HEK293 (cell line): Measurements from ENCODE around the gene BSDC1.

Experiments used
- CTCF ChIA-PET: fragments of 350-600 bp; formaldehyde crosslinking; extraction: SDS; loops from one replicate; lab custom pipeline; 2021; ENCODE audit warnings: antibody characterized with exemption; lab: Yijun Ruan, JAX
- POLR2A ChIA-PET: fragments of 300-600 bp; formaldehyde crosslinking; extraction: SDS; loops from one replicate; lab custom pipeline; 2020; ENCODE audit warnings: antibody characterized with exemption, inconsistent platforms; lab: Yijun Ruan, JAX
- H3K27ac ChIP-seq: fragments of 200-500 bp; sonication (Bioruptor generic); 2 replicates; pipeline ENCODE4 v1.5.1; 2014; ENCODE audit warnings: low read depth, low read length, control low read depth, inconsistent platforms; ENCODE audit errors: extremely low read depth
- H3K36me3 ChIP-seq, 2 experiments: fragments of 200-500 bp in 1 of 2; sonication (Bioruptor generic) in 1 of 2; 1 replicate in 1 of 2; 2 replicates in 1 of 2; pipeline ENCODE4 v1.5.1; 2014 to 2017; ENCODE audit warnings: inconsistent platforms in 2 of 2, low read length in 2 of 2; ENCODE audit not compliant: control insufficient read depth in 2 of 2, insufficient read depth in 1 of 2
- H3K4me1 ChIP-seq: fragments of 200-500 bp; sonication (Bioruptor generic); 2 replicates; pipeline ENCODE4 v1.5.1; 2014; ENCODE audit warnings: mild to moderate bottlenecking, low read length, inconsistent platforms; ENCODE audit not compliant: control insufficient read depth, insufficient read depth
- H3K4me3 ChIP-seq: 2 replicates; pipeline ENCODE4 v1.5.1; 2011; ENCODE audit warnings: low read depth, mild to moderate bottlenecking, control low read depth, low read length, moderate library complexity
- H3K9me3 ChIP-seq: fragments of 200-500 bp; sonication (Bioruptor generic); 2 replicates; pipeline ENCODE4 v1.5.1; 2014; ENCODE audit warnings: low read depth, low read length, inconsistent platforms; ENCODE audit not compliant: control insufficient read depth, insufficient read depth
- EGR2 ChIP-seq: fragments of 450-650 bp; formaldehyde crosslinking; IDR thresholded peaks from 2 replicates; pipeline ENCODE4 v1.5.1; 2016; ENCODE audit warnings: low read depth, missing biosample characterization, missing genetic modification characterization
- MYNN ChIP-seq: fragments of 450-650 bp; formaldehyde crosslinking; IDR thresholded peaks from 2 replicates; pipeline ENCODE4 v1.5.1; 2016; ENCODE audit warnings: missing biosample characterization, missing genetic modification characterization, borderline replicate concordance
- PRDM6 ChIP-seq: fragments of 450-650 bp; formaldehyde crosslinking; IDR thresholded peaks from 2 replicates; pipeline ENCODE4 v1.5.1; 2017; ENCODE audit warnings: missing biosample characterization, missing genetic modification characterization
- RBAK ChIP-seq: fragments of 450-650 bp; formaldehyde crosslinking; IDR thresholded peaks from 2 replicates; pipeline ENCODE4 v1.5.1; 2016; ENCODE audit warnings: missing biosample characterization, missing genetic modification characterization
- SP7 ChIP-seq: fragments of 450-650 bp; formaldehyde crosslinking; IDR thresholded peaks from 2 replicates; pipeline ENCODE4 v1.5.1; 2016; ENCODE audit warnings: missing biosample characterization, missing genetic modification characterization
- ZBTB11 ChIP-seq: fragments of 450-650 bp; formaldehyde crosslinking; conservative IDR thresholded peaks from 2 replicates; pipeline ENCODE4 v1.5.1; 2016; ENCODE audit warnings: low read depth, missing biosample characterization, missing genetic modification characterization
- ZNF132 ChIP-seq: fragments of 450-650 bp; formaldehyde crosslinking; IDR thresholded peaks from 2 replicates; pipeline ENCODE4 v1.5.1; 2017; ENCODE audit warnings: missing biosample characterization, missing genetic modification characterization, borderline replicate concordance
- ZNF169 ChIP-seq: fragments of 450-650 bp; formaldehyde crosslinking; IDR thresholded peaks from 2 replicates; pipeline ENCODE4 v1.5.1; 2016; ENCODE audit warnings: missing biosample characterization, missing genetic modification characterization
- ZNF311 ChIP-seq: fragments of 450-650 bp; formaldehyde crosslinking; IDR thresholded peaks from 2 replicates; pipeline ENCODE4 v1.5.1; 2017; ENCODE audit warnings: missing biosample characterization, missing genetic modification characterization, borderline replicate concordance
- ZNF350 ChIP-seq: fragments of 450-650 bp; formaldehyde crosslinking; IDR thresholded peaks from 2 replicates; pipeline ENCODE4 v1.5.0; 2017; ENCODE audit warnings: missing biosample characterization, mild to moderate bottlenecking, missing genetic modification characterization
- ZNF473 ChIP-seq: fragments of 450-650 bp; formaldehyde crosslinking; IDR thresholded peaks from 2 replicates; pipeline ENCODE4 v1.5.1; 2017; ENCODE audit warnings: missing biosample characterization, missing genetic modification characterization
- ZNF48 ChIP-seq: fragments of 450-650 bp; formaldehyde crosslinking; IDR thresholded peaks from 2 replicates; pipeline ENCODE4 v1.5.1; 2016; ENCODE audit warnings: missing biosample characterization, missing genetic modification characterization
- ZNF548 ChIP-seq: fragments of 450-650 bp; formaldehyde crosslinking; IDR thresholded peaks from 2 replicates; pipeline ENCODE4 v1.5.1; 2016; ENCODE audit warnings: missing biosample characterization, missing genetic modification characterization
- ZNF626 ChIP-seq: fragments of 450-650 bp; sonication (Bioruptor Pico); formaldehyde crosslinking; IDR thresholded peaks from 2 replicates; pipeline ENCODE4 v1.5.1; 2018; ENCODE audit warnings: missing biosample characterization, missing genetic modification characterization, inconsistent platforms
- ZNF76 ChIP-seq: fragments of 450-650 bp; formaldehyde crosslinking; IDR thresholded peaks from 2 replicates; pipeline ENCODE4; 2016; ENCODE audit warnings: low read depth, missing biosample characterization, missing genetic modification characterization, borderline replicate concordance
- ZNF777 ChIP-seq: fragments of 450-650 bp; formaldehyde crosslinking; IDR thresholded peaks from 2 replicates; pipeline ENCODE4 v1.5.1; 2017; ENCODE audit warnings: missing biosample characterization, missing genetic modification characterization, borderline replicate concordance
- ZNF837 ChIP-seq: fragments of 450-650 bp; formaldehyde crosslinking; IDR thresholded peaks from 2 replicates; pipeline ENCODE4 v1.5.1; 2016; ENCODE audit warnings: missing biosample characterization, missing genetic modification characterization
- TF ChIP-seq, protein P1 (sequence below): fragments of 450-650 bp; formaldehyde crosslinking; IDR thresholded peaks from 2 replicates; pipeline ENCODE4 v1.5.1; 2016; ENCODE audit warnings: missing biosample characterization, missing genetic modification characterization, borderline replicate concordance
- TF ChIP-seq, protein P2 (sequence below): fragments of 450-650 bp; formaldehyde crosslinking; IDR thresholded peaks from 2 replicates; pipeline ENCODE4 v1.5.1; 2016; ENCODE audit warnings: missing biosample characterization, missing genetic modification characterization

Gene BSDC1

GRCh38 chr1:32364836-32365235 is 29.4 kb downstream of the BSDC1 start (continued):
- TF ChIP-seq, protein P1, sequence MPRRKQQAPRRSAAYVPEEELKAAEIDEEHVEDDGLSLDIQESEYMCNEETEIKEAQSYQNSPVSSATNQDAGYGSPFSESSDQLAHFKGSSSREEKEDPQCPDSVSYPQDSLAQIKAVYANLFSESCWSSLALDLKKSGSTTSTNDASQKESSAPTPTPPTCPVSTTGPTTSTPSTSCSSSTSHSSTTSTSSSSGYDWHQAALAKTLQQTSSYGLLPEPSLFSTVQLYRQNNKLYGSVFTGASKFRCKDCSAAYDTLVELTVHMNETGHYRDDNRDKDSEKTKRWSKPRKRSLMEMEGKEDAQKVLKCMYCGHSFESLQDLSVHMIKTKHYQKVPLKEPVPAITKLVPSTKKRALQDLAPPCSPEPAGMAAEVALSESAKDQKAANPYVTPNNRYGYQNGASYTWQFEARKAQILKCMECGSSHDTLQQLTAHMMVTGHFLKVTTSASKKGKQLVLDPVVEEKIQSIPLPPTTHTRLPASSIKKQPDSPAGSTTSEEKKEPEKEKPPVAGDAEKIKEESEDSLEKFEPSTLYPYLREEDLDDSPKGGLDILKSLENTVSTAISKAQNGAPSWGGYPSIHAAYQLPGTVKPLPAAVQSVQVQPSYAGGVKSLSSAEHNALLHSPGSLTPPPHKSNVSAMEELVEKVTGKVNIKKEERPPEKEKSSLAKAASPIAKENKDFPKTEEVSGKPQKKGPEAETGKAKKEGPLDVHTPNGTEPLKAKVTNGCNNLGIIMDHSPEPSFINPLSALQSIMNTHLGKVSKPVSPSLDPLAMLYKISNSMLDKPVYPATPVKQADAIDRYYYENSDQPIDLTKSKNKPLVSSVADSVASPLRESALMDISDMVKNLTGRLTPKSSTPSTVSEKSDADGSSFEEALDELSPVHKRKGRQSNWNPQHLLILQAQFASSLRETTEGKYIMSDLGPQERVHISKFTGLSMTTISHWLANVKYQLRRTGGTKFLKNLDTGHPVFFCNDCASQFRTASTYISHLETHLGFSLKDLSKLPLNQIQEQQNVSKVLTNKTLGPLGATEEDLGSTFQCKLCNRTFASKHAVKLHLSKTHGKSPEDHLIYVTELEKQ (tag by site-specific recombination), result no peak
- TF ChIP-seq EGR2 (tag by site-specific recombination), result no peak
- TF ChIP-seq, all 188 proteins: peak for 0

DNA sequence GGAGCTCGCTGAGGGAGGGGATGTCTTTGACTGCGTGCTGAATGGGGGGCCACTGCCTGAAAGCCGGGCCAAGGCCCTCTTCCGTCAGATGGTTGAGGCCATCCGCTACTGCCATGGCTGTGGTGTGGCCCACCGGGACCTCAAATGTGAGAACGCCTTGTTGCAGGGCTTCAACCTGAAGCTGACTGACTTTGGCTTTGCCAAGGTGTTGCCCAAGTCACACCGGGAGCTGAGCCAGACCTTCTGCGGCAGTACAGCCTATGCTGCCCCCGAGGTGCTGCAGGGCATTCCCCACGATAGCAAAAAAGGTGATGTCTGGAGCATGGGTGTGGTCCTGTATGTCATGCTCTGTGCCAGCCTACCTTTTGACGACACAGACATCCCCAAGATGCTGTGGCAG is 30.5 kb downstream of the BSDC1 start:
- Histone ChIP-seq H3K27ac (no peak overlapping the region), H3K36me3 (peaks cover 0 to 91% of the 10 kb centered on the region in 2 experiments; a peak in 2 of 3 replicates)
- TF ChIP-seq ZNF626, result no peak
- TF ChIP-seq ZNF132 (tag by site-specific recombination), result no peak
- TF ChIP-seq EGR2 (tag by site-specific recombination), result no peak
- no peak for TF ChIP-seq RBAK
- TF ChIP-seq ZNF777 (tag by site-specific recombination), result no peak
- no peak for TF ChIP-seq ZNF311 (tag by site-specific recombination)
- TF ChIP-seq ZBTB11 (tag by site-specific recombination), result no peak
- no peak for TF ChIP-seq MYNN (tag by site-specific recombination)
- no peak for TF ChIP-seq ZNF350 (tag by site-specific recombination)
- TF ChIP-seq ZNF169 (tag by site-specific recombination), result no peak
- TF ChIP-seq ZNF548, result no peak
- no peak for TF ChIP-seq SP7 (tag by site-specific recombination)
- no peak for TF ChIP-seq ZNF473 (tag by site-specific recombination)
- no peak for TF ChIP-seq PRDM6
- TF ChIP-seq ZNF837 (tag by site-specific recombination), result no peak
- TF ChIP-seq ZNF48, result no peak
- TF ChIP-seq, protein P2, sequence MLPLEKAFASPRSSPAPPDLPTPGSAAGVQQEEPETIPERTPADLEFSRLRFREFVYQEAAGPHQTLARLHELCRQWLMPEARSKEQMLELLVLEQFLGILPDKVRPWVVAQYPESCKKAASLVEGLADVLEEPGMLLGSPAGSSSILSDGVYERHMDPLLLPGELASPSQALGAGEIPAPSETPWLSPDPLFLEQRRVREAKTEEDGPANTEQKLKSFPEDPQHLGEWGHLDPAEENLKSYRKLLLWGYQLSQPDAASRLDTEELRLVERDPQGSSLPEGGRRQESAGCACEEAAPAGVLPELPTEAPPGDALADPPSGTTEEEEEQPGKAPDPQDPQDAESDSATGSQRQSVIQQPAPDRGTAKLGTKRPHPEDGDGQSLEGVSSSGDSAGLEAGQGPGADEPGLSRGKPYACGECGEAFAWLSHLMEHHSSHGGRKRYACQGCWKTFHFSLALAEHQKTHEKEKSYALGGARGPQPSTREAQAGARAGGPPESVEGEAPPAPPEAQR (tag by site-specific recombination), result no peak
- no peak for TF ChIP-seq ZNF76 (tag by site-specific recombination)
- TF ChIP-seq, all 188 proteins: peak for 0
- Histone ChIP-seq H3K4me3 (no peak overlapping the region), H3K9me3 (no peaks in the 10 kb centered on the region), H3K4me1 (no peaks in the 10 kb centered on the region)
- ChIA-PET POLR2A (interaction anchor here (2.0 kb wide), 1 partner anchor 27 kb away, joined by 6 read pairs; the partner anchor contains the start of gene MARCKSL1), CTCF (interaction anchor here (0.6 kb wide), 1 partner anchor 184 kb away, joined by 3 read pairs; the partner anchor contains the start of gene TXLNA)
